Activated CD8-positive, alpha-beta memory T cell treated with anti-CD3 and anti-CD28 coated beads, Interleukin-2, amount 50 U/mL, for 24 hours (primary cell): Measurements from ENCODE around the gene UEVLD.
"Not testable (repeated sequence)": the region's sequence is repeated elsewhere in the genome, so short reads cannot be mapped to it uniquely, and the experiment has no call there.

Experiments used
- DNase-seq: peaks from one replicate; pipeline ENCODE4 v3.0.0-alpha.2; 2020; ENCODE audit errors: extremely low read depth

The UEVLD gene

GRCh38 chr11:18588297-18589252 lies at the start of gene UEVLD:
UEVLD (minus strand) TSS chr11:18588734; CDS start chr11:18588654, 80 bp downstream.
- peak; percentile 31 for DNase-seq

GRCh38 chr11:18634140-18635032 lies 45.9 kb upstream of the UEVLD start, which contains the start of gene SPTY2D1:
SPTY2D1 (minus strand) TSS chr11:18634342; CDS start chr11:18634257, 85 bp downstream.
- peak; percentile 98 for DNase-seq

- peak; percentile 7 for DNase-seq
These were observed 45.0 kb upstream of the UEVLD start for GRCh38 chr11:18633256-18634139.

DNA sequence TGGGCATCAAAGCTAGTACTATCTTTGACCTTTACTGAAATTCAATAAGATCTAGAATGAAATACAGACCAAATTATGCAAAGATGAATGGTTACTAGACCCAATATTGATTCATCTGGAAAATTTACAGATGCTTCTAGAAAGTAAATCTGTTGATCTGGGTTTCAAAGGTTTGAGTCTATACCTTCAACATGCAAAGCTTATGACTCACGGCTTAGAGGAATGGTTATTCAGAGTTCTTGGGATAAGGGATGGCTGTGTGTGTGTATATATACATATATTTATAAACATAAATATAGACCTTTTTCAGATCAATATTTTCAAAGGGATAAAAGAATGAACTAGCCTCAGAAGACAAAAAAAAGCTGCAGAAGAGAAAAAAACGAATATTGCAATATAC lies 44.3 kb upstream of the UEVLD start:
- DNase-seq = no peak

DNA sequence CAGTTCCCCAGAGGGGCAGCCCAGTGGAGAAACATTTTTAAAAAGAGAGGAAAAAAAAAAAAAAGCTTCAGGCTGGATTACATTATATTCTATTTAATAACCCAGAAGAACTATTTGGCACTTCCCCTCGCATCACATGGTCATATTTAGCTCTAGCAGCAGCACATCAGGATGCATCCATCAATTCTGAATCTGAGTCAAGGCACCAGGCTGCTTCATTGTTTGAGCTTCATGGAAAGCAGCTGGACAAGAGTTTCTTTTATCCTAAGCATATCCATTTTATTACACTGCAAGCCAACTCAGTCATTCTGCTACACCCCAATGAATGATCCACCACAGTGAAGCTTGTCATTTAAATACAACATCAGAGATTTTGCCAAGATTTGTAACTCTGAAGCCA lies 35.6 kb upstream of the UEVLD start:
- no peak for DNase-seq

GRCh38 chr11:18623707-18624106 lies 35.2 kb upstream of the UEVLD start:
- DNase-seq = no peak

GRCh38 chr11:18618342-18619025 lies 29.9 kb upstream of the UEVLD start:
- no peak for DNase-seq

GRCh38 chr11:18617688-18618341 lies 29.3 kb upstream of the UEVLD start:
- DNase-seq = no peak

DNA sequence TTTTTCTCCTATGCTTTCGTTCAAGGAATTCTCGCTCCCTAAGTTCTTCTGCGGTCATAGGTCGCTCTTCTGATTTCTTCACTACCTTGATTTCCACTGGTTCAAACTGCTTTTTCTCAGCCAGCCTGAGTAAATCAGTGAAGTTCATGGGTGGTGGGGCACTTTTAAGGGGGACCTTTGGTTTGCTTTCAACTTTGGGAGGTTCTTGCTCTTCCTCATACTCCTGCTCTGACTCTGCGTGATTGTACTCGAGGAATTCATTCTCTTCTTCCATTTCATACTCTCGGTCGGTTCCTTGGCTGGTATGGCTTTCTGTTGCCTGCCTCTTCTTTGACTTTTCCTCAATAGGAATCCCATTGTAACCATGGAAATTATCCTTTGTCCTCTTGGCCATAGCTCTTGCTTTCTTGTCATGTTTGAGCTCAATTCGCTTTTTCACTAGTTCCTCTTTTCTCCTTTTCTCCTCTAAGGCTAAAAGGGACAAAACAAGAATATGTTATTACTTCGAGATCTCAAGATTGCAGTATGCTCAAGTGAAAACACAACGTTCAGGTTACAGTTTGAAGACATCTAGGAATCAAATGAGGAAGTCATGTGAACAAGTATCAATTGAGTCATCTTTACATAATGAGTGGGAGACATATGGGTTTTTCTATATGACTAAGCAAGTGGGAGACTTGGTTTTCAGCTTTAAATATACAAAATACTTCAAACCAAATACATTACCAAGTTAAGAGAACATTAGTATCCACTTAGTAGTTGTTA lies 27.3 kb upstream of the UEVLD start:
- DNase-seq = no peak

- no peak for DNase-seq
These were observed 26.1 kb upstream of the UEVLD start for GRCh38 chr11:18614667-18615066.

GRCh38 chr11:18612394-18612793 lies 23.9 kb upstream of the UEVLD start:
- no peak for DNase-seq

DNA sequence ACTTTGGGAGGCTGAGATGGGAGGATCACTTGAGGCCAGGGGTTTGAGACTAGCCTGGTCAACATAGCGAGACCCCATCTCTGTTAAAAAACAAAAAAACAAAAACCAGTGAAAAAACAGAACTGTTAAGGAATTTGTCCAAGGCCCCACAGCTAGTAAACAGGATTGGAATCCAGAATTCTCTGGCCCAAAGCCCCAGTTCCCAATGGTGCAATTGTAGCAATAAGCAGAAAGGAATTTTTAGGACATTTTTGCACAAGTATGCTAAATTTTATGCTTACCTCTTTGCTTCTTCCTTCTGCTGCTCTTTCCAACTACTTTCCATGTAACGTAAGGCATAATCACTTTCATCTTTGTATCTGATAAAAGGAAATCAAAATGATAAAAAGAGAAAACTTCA lies 22.7 kb upstream of the UEVLD start:
- no peak for DNase-seq

- no peak for DNase-seq
These were observed 19.8 kb upstream of the UEVLD start for GRCh38 chr11:18608376-18608775.

GRCh38 chr11:18600915-18601569 lies 12.5 kb upstream of the UEVLD start:
- DNase-seq = no peak

GRCh38 chr11:18599739-18600230 lies 11.3 kb upstream of the UEVLD start, which contains the start of gene MISFA:
MISFA (plus strand) TSS chr11:18599789; CDS start chr11:18599929, 140 bp downstream.
- no peak for DNase-seq

GRCh38 chr11:18594999-18595749 lies 6.6 kb upstream of the UEVLD start:
- DNase-seq = no peak

- not testable (repeated sequence) for DNase-seq
These were observed 5.6 kb upstream of the UEVLD start for GRCh38 chr11:18594088-18594487.

- no peak for DNase-seq
These were observed 2.0 kb upstream of the UEVLD start for GRCh38 chr11:18590571-18590970.
